ENCODE results near the gene ESX1.
A peak's percentile ranks its signal among the peaks of the same experiment; 100 is the strongest.
"Not testable (repeated sequence)": the region's sequence is repeated elsewhere in the genome, so short reads cannot be mapped to it uniquely, and the experiment has no call there.

The ESX1 gene
- total RNA-seq, result 0 to 0.33 (median 0) reads per million in 17 experiments

- no peak for DNase-seq
These were observed at the start of gene ESX1 for GRCh38 chrX:104254442-104255115. TSS of gene ESX1 (minus strand) at chrX:104254933. CDS start at chrX:104254849, 84 bp downstream.

- no peak for DNase-seq
These were observed 40.9 kb upstream of the ESX1 start for GRCh38 chrX:104295636-104296035.

DNA sequence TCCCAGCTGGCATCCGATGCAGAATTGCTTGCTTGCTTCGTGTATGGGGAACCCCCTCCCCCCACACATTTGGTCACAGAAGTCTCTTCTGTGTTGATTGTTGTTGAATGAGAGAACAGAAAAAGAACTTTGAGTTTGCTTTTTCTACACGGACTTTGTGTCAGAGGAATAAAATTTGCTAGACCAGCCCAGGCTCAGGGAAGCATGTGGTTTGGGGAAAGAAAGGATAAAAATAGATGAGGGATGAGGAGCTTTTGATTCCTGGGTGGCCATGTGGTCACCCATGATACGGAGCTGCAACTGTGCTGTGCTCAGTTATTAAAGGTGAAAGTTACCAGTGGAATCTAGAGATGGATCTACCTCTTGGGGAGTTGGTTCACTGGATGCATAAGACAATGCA, 34.2 kb upstream of the ESX1 start:
- no peak for DNase-seq

DNA sequence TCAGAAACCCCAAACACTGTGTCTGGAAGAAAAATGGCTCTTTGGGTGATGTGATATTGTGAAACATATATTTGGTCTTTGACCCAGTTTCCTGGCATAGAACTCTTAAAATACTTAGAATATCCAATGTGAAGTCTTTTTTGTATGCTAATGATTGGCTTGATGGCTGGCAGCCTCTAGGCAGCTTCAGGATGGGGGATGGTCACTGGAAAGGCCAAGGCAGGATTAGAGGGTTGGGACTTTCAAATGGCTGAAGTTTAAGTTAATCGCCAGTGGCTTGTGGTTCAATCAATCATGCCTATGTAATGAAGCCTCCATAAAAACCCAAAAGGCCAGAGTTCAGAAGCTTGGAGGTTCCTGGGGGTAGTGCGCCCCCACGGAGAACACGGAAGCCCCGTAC, 33.5 kb upstream of the ESX1 start:
- no peak for DNase-seq

DNA sequence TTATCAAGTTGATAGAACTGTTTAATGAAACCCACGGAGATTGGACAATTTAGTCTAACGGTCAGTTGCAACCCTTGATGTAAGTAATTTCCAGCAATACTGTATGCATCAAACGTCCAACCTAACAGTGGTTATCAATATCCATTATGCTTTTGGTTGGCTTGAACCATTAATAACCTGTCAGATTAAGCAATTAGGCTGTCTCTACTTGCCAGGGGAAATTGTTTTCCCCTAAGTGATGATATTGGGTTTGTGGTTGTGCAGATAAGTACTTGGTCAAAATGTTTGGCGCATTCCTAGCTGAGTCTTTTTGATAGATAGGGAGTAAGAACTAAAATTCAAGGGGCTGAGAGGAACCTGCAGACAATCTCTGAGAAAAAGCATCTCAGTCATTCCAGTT, 30.5 kb upstream of the ESX1 start:
- no peak for DNase-seq

DNA sequence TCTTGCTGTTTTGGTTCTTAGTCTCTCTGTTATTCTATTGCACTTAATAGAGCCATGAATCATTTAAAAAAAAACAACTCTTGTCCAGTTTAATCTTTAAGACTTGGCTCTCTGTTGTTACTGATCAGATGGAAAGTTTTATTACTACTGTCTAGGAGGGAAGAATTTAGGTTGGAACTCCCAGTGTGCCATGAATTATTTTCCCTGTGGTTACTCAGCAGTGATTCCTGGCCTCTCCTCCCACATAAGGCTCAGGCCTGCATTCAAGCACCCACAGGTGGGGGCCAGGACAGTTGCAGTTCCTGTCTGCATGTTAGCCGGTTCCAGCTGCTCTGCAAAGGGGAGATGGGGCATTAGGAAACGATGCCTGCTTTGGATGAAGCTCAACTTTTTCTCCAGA, 29.8 kb upstream of the ESX1 start:
- DNase-seq, result no peak

- no peak for DNase-seq
These were observed 27.5 kb upstream of the ESX1 start for GRCh38 chrX:104282166-104282725.

DNA sequence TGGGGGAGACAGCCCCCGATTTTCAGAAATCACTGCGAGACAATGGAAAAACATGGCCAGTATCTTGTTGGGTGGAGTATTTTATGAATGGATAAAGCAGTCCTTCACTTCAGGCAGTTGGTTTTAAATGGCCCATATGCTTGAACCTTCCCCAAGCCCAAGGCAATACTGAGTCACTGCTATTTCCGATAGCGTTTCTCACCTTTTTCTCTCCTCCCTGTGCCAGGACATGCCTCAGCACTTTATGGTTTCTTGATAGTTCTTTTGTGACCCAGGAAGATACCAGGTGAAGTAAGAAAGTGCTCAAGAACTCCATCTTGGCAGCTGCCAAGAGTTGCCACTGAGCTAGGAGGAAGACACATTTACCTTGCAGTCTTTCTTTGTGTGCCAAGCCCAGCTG, 26.8 kb upstream of the ESX1 start:
- no peak for DNase-seq

- DNase-seq, result no peak
These were observed 25.9 kb upstream of the ESX1 start for GRCh38 chrX:104280609-104281008.

GRCh38 chrX:104270916-104271512, 16.3 kb upstream of the ESX1 start:
- peak; percentile 12 to 33 (median 24) for DNase-seq

DNA sequence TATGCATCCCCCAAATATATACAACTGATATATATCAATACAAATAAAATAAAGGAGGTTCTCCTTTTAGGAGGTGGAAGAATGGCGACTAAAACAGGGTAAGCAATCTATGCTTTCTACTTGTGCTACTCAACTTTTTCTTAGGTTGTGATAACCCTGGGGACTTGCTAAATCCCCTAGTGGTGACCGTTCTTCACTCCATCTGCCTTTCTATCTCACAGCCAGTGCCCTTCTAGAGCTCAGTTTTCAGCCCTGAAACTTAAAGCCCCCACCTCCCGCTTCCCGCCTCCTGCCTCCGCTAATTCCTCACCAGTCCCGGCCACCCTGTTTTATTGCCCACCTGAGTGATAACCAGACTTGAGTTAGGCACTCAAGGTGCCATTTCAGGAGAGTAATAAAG, 15.5 kb upstream of the ESX1 start:
- no peak for DNase-seq

DNA sequence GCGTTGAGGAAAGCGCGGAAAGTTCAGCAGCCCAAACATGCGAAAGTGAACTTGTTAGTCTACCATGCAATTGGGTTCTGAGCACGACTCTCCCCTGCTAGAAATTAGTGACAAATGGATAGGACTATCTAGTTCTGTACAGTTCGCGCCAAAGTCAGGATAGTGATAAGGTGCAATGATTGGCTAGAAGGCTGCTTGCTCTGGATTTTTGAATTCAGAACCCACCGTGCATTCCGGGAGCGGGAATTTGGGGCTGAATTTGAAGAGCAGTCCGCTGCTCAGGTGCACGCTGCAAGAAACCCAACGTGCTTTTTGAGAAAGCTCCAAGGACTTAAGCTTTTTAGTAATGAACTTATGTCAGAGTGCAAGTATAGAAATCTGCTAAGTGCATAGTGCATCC, 732 bp upstream of the ESX1 start:
- no peak for DNase-seq

GRCh38 chrX:104253567-104254441, 929 bp downstream of the ESX1 start:
- DNase-seq, result no peak

DNA sequence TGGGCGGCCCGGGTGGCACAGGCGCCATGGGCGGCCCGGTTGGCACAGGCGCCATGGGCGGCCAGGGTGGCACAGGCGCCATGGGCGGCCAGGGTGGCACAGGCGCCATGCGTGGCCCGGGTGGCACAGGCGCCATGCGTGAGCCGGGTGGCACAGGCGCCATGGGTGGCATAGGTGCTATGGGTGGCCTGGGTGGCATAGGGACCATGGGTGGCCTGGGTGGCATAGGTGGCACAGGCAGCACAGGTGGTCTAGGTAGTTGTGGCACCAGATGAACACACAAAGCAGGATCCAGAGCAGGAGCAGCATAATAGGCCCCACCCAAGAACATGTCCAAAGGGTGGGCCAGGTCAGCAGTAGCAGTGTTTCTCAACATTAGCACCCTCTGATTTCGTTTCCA, 4.3 kb downstream of the ESX1 start:
- DNase-seq, result no peak

- not testable (repeated sequence) for DNase-seq
These were observed 24.7 kb downstream of the ESX1 start for GRCh38 chrX:104230060-104230459.

DNA sequence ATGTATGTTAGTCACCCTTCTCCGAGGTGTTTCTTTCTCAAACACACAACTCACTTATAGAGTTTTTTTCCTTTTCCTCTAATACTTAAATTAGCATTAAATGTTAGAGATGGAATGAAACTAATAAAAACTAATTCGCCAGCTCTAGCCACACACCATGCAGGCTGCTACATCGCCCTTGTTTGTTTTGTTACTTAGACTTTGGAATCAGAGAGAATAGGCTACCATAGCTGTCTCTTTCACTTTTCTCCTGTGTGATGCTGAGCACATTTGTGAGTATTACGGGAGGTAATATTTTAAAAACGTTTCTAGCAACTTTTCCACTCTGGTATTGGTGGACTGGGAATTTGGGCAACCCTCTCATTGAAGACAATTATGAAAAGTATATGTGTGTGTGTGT, 43.5 kb downstream of the ESX1 start:
- no peak for DNase-seq

DNA sequence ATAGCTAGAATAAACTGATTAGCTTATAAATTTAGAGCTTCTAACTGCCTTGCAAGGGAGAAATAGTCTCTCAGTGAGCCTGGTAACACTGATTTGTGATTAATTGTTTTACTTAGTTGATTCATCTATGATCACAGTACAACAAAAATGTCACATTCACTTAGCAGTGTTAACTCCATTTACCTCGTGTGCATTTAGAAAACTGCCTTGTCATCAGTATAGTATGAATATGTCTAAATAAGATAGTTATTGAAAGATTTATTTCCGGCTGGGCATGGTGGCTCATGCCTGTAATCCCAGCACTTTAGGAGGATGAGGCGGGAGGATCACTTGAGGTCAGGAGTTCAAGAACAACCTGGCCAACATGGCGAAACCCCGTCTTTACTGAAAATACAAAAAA, 49.2 kb downstream of the ESX1 start:
- DNase-seq, result no peak

All from suppressor macrophage (primary cell).